RPMI8226 (cell line): Measurements from ENCODE around the gene APBB3.

Source experiments
- DNase-seq: peaks from one replicate; pipeline ENCODE4 v3.0.0-alpha.2; 2015

Gene APBB3

GRCh38 chr5:140574165-140574564, 9.8 kb upstream of the APBB3 start:
- DNase-seq, result no peak

GRCh38 chr5:140573683-140574082, 9.3 kb upstream of the APBB3 start:
- DNase-seq, result no peak

- DNase-seq, result no peak
These were observed 6.7 kb upstream of the APBB3 start for GRCh38 chr5:140571105-140571504.

DNA sequence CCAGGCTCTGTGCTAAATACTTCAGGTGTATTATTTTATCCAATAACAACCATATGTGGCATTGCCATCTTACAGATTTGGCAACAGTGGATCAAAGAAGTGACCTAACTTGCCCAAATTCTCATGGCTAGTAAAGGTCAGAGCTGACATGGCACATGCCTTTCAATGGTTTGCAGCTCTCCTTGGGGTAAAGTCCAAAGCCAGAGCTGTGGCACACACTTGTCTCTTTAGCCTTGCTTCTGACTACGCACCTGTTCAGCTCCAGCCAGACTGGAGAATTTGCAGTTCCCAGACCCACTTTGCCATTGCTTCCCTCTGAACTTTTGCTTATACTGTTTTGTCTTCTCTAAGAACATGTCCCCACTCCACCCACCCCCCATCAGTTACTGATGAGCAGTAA, 6.1 kb upstream of the APBB3 start:
- DNase-seq, result no peak

DNA sequence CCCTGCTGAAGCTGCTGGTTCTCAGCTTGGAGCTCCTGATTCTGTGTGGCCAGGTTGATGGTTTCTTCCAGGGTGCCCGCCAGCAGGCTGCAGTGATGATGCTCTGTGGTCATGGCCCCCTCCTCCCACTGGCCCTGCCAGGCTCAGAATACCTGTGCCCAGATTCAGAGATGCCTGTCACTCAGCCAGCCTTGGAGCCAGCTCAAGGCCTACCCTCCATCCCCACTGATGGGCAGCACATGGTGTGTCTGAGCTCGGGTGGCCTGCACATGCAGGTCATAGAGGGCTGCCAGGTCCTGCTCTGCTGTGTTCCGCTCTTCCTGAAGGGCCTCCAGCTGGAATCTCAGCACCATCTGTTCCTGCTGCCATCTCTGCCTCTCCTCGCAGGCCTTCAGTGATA, 5.7 kb upstream of the APBB3 start:
- DNase-seq, result no peak

GRCh38 chr5:140569197-140569596, 4.8 kb upstream of the APBB3 start:
- DNase-seq, result peak; percentile 71

GRCh38 chr5:140568443-140569063, 4.2 kb upstream of the APBB3 start:
- DNase-seq, result no peak

GRCh38 chr5:140567871-140568270, 3.5 kb upstream of the APBB3 start:
- no peak for DNase-seq

- DNase-seq, result no peak
These were observed 2.9 kb upstream of the APBB3 start for GRCh38 chr5:140567136-140567818.

DNA sequence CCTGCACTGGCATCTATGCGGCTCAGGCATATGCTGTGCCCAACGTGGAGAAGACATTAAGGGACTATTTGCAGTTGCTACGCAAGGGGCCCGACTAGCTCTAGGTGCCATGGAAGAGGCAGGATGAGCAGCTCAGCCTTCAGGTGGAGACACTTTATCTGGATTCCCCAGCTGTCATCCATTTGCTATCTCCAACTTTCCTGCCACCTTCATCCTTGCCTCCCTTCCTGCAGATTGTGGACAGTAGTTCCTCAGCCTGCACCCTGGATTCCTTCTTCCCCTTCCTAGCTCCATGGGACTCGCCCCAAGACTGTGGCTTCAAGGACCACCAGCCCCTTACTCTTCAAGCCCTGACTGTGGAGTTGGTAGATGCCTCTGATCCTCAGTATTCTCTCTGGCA, 2.3 kb upstream of the APBB3 start:
- DNase-seq, result no peak

- DNase-seq, result no peak
These were observed 1.3 kb upstream of the APBB3 start for GRCh38 chr5:140565780-140566095.

DNA sequence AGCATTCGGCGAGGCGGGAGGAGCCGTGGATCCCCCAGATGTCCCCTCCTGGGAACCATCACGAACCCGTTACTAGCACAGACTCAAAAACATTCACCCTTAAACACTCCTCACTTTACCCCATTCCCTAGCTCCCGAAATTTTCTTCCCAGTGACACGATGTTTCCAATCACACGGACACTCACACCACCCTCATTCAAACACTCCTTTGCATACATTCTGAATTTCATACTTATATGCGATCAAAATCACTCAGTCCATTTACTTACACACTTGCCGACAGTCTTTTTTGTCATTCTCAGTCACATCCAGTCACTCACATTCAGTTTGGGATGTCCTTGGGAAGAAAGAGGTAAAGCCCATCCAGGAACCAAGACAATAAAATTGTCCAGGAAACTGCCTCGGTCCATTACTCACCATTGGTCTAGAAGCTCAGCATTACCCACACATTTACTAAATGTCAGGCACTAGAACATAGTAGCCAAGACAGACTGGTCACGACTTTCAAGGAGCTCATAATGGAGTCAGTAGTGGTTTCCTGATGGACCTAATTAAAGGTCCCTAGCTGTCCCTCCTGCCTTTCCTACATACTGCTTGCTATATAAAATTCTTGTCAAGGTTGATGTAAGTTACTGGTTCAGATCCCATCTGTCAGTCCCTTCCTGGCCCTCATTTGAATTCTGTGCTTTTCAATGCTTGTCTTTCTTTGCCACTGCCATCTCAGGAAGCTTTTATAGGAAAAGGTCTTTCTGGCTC, 804 bp upstream of the APBB3 start:
- no peak for DNase-seq

DNA sequence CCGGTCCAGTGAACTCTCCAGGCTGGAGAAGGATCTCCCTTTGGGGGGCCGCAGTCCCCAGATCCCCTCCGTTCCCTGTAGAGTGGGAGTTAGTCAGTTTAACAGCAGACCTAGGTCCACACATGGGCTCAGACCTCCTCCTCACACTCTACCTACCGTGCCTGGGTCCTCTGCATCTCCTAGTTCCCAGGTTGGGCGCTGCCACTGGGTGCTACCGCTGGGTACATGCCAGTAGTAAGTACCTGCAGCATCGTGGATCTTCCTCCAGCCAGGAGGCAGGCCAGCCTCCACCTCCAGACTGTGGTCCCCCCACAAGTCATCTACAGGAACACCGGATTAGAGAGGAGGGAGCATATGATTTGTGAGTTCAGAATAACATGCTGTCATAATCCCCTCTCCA, 802 bp downstream of the APBB3 start:
- DNase-seq, result peak; percentile 37

DNA sequence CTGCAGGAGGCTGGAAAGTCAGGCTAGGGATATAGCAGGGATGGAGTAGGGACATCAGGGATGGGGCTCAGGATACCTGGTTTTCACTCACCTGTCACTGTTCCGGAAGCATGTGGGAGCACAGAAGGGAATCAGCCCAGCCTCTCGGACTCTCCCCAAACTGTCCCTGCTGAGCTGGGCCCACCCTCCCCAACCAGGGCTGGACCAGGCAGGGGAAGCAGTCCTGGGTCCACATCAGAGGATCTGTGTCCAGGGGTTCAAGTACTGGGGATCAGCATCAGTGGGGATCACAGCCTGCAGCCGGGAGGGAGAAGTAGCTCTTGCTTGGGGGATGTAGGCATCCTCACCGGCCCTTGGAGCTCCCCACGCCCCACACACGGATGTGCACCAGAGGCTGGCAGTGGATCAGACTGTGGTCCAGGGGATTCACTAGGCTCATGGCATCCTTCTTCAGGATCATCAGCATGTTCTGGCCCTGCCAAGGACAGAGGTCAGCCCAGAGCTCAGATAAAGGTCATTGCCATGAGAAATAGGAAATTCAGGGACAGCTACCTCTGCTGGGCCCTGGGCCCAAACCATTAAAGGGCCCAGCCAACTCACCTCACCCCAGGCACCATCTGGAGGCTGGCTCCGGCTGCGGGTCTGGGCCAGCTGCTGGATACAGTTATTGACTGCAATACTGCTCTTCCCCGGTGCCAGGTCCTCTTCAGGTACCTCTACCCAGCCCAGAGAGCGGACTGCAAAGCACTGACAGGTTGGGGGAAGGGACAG, 2.5 kb downstream of the APBB3 start:
- no peak for DNase-seq

- DNase-seq, result no peak
These were observed 4.2 kb downstream of the APBB3 start for GRCh38 chr5:140560227-140560626.

DNA sequence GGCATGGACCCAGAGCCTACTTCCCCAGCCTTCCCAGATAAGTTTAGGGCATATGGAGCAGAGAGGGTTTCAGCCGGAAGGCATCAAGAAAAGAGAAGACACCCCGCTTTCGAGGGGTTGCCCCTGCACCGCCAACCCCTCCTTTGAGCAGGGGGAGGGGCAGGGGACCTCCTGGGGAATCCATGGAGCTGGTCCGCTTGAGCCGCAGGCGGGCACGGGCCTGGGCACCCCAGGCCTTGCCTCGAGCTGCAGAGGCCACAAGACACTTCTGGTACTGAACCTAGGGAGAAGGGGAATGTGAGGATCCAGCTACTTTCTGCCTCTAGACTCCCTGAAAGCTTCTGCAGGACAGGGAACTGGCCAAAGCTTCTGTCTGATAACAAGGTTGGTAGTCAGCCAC, 5.9 kb downstream of the APBB3 start:
- no peak for DNase-seq

GRCh38 chr5:140557965-140558364, 6.4 kb downstream of the APBB3 start:
- no peak for DNase-seq

DNA sequence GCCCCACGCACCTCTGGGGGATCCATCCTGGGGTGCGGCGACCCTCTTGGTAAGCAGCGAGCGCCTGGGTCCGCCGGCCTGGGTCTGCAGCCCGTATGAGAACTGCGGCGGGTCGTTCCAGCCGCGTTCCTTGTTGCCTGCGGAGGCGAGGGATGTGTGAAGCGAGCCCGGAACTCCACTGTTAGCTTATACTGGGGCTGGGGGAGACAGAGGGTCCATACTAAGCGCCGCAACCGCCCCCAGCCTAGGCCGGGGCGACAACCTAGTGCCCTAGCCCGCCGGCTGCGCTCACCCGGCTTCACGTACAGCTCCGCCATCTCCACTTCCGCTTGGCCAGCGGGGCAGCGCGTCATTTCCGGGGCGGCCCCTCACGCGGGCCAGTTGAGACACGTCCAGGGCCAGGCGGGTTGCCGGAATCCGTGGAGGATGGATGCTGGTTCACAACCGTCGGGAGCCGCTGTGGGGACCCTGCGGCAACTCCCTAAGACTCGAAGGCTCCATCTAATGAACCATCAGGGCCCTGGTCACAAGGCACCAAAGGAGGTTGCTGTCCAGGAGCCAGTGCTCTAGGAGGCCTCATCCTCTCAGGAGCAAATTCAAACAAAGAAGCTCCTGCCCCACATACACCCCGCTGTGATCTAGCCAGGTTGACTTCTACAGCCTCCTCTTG, 7.1 kb downstream of the APBB3 start, which contains the start of gene SRA1:
Gene SRA1 (minus strand): TSS at position 338 of the 670 bp plus-strand sequence. CDS start 21 bp downstream, at position 317.
- DNase-seq, result peak; percentile 94

- DNase-seq, result no peak
These were observed 8.0 kb downstream of the APBB3 start for GRCh38 chr5:140556438-140556837.

- no peak for DNase-seq
These were observed 8.6 kb downstream of the APBB3 start for GRCh38 chr5:140555747-140556312.

GRCh38 chr5:140554454-140554853, 9.9 kb downstream of the APBB3 start:
- DNase-seq, result no peak

GRCh38 chr5:140553657-140554056, 10.7 kb downstream of the APBB3 start:
- no peak for DNase-seq

DNA sequence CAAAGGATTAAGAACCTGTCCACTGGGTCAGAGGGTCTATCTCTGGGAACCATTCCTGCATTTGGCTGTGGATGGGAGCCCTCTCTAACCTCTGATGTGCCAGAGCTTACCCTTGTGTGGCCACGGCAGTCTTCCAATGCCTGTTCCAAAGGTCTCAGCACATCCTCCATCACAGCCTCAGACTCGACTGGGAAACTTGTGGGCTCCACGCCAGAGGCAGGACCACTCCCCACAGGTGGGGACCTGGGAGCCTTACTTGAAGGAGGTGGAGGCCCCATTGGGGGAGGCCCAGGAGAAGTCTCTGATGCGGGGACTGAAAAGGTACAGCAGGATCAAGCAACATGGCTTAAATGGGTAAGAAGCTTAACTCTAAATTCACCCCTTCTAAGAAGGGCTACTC, 12.5 kb downstream of the APBB3 start:
- no peak for DNase-seq
